Stomach smooth muscle (tissue), 2 donors: ENCODE measurements around the gene TM9SF1.

Source experiments
- H3K27ac ChIP-seq: one replicate; pipeline ENCODE4 v1.7.0; 2013; ENCODE audit warnings: mild to moderate bottlenecking, low read length, inconsistent platforms
- H3K27me3 ChIP-seq, 2 donors: one replicate each; pipeline ENCODE4 v1.7.0; 2013; ENCODE audit warnings: low read length in 2 of 2; ENCODE audit not compliant: insufficient read depth in 2 of 2, control insufficient read depth in 1 of 2
- H3K36me3 ChIP-seq, 2 donors: one replicate each; pipeline ENCODE4 v1.7.0; 2013; ENCODE audit warnings: low read length in 2 of 2; ENCODE audit not compliant: control insufficient read depth in 2 of 2, insufficient read depth in 2 of 2
- H3K4me1 ChIP-seq: one replicate; pipeline ENCODE4 v1.7.0; 2013; ENCODE audit warnings: low read length; ENCODE audit not compliant: control insufficient read depth, insufficient read depth
- H3K4me3 ChIP-seq, 2 donors: one replicate each; pipeline ENCODE4 v1.7.0; 2013; ENCODE audit warnings: low read length in 2 of 2
- H3K9ac ChIP-seq, 2 donors: one replicate each; pipeline ENCODE4 v1.7.0; 2013; ENCODE audit warnings: low read length in 2 of 2, mild to moderate bottlenecking in 1 of 2
- H3K9me3 ChIP-seq, 2 donors: one replicate each; pipeline ENCODE4 v1.7.0; 2013; ENCODE audit warnings: low read length in 2 of 2; ENCODE audit not compliant: control insufficient read depth in 2 of 2
- donor health status: healthy.
- donor health status: Pancreatic carcinoma.

TM9SF1 gene

GRCh38 chr14:24177041-24177825, 18.0 kb downstream of the TM9SF1 start:
- H3K4me1 ChIP-seq: peaks cover 12% of the 10 kb centered on the region

GRCh38 chr14:24176599-24176998, 18.6 kb downstream of the TM9SF1 start:
- Histone ChIP-seq H3K27ac (no peak overlapping the region), H3K9ac (no peak overlapping the region), H3K4me1 (peaks cover 18% of the 10 kb centered on the region), H3K27me3 (no peaks in the 10 kb centered on the region), H3K4me3 (no peak overlapping the region), H3K36me3 (peaks cover 6 to 18% of the 10 kb centered on the region in 2 donors), H3K9me3 (no peaks in the 10 kb centered on the region)

More at GRCh38 chr14:24177041-24177825, 18.0 kb downstream of the TM9SF1 start:
- peaks cover 10 to 22% of the 10 kb centered on the region in 2 donors for H3K36me3 ChIP-seq
- no peak overlapping the region for H3K4me3 ChIP-seq
- no peak overlapping the region for H3K9ac ChIP-seq
- H3K27me3 ChIP-seq: no peaks in the 10 kb centered on the region
- no peak overlapping the region for H3K27ac ChIP-seq
- no peaks in the 10 kb centered on the region for H3K9me3 ChIP-seq

- peak overlapping the region; percentile 13 to 48 for H3K9ac ChIP-seq
- no peaks in the 10 kb centered on the region for H3K27me3 ChIP-seq
- peak overlapping the region in 1 of 2 donors; percentile 74 for H3K4me3 ChIP-seq
- peak overlapping the region; percentile 24 for H3K27ac ChIP-seq
- H3K36me3 ChIP-seq: peaks cover 4 to 12% of the 10 kb centered on the region in 2 donors
- H3K9me3 ChIP-seq: no peaks in the 10 kb centered on the region
- peaks cover 14% of the 10 kb centered on the region for H3K4me1 ChIP-seq
Observed at GRCh38 chr14:24172871-24173281, 22.4 kb downstream of the TM9SF1 start.

GRCh38 chr14:24172261-24172860, 22.9 kb downstream of the TM9SF1 start:
- peak overlapping the region; percentile 58 to 74 for H3K4me3 ChIP-seq
- peak overlapping the region; percentile 24 for H3K27ac ChIP-seq
- H3K36me3 ChIP-seq: peaks cover 4 to 16% of the 10 kb centered on the region in 2 donors

GRCh38 chr14:24171422-24172260, 23.6 kb downstream of the TM9SF1 start, which contains the start of gene REC8:
REC8 (plus strand) TSS chr14:24172080; CDS start chr14:24172553, 473 bp downstream.
- H3K36me3 ChIP-seq: peaks cover 6 to 16% of the 10 kb centered on the region in 2 donors
- H3K27me3 ChIP-seq: no peaks in the 10 kb centered on the region
- H3K9ac ChIP-seq: peak within 1 kb of the TSS; percentile 21 to 48
- H3K4me3 ChIP-seq: peak within 1 kb of the TSS; percentile 58 to 74
- peak within 1 kb of the TSS; percentile 37 for H3K27ac ChIP-seq
- no peaks in the 10 kb centered on the region for H3K9me3 ChIP-seq
- peaks cover 14% of the 10 kb centered on the region for H3K4me1 ChIP-seq

More at GRCh38 chr14:24172261-24172860, 22.9 kb downstream of the TM9SF1 start:
- H3K9me3 ChIP-seq: no peaks in the 10 kb centered on the region
- H3K27me3 ChIP-seq: no peaks in the 10 kb centered on the region
- H3K9ac ChIP-seq: peak overlapping the region; percentile 21 to 48
- peaks cover 14% of the 10 kb centered on the region for H3K4me1 ChIP-seq

GRCh38 chr14:24167469-24168114, 27.6 kb downstream of the TM9SF1 start:
- H3K4me3 ChIP-seq: no peak overlapping the region
- H3K27ac ChIP-seq: no peak overlapping the region
- H3K9me3 ChIP-seq: no peaks in the 10 kb centered on the region
- H3K9ac ChIP-seq: no peak overlapping the region
- H3K4me1 ChIP-seq: peaks cover 17% of the 10 kb centered on the region
- no peaks in the 10 kb centered on the region for H3K27me3 ChIP-seq
- peaks cover 36 to 50% of the 10 kb centered on the region in 2 donors for H3K36me3 ChIP-seq

GRCh38 chr14:24165785-24166184, 29.5 kb downstream of the TM9SF1 start:
- Histone ChIP-seq H3K4me1 (peaks cover 22% of the 10 kb centered on the region), H3K9me3 (no peaks in the 10 kb centered on the region), H3K9ac (no peak overlapping the region), H3K36me3 (peaks cover 36 to 50% of the 10 kb centered on the region in 2 donors), H3K27ac (no peak overlapping the region), H3K4me3 (no peak overlapping the region), H3K27me3 (no peaks in the 10 kb centered on the region)

GRCh38 chr14:24164518-24164991, 30.7 kb downstream of the TM9SF1 start:
- H3K9ac ChIP-seq: no peak overlapping the region
- peaks cover 45 to 55% of the 10 kb centered on the region in 2 donors for H3K36me3 ChIP-seq
- peaks cover 26% of the 10 kb centered on the region for H3K4me1 ChIP-seq

GRCh38 chr14:24162093-24162492, 33.1 kb downstream of the TM9SF1 start:
- H3K9me3 ChIP-seq: no peaks in the 10 kb centered on the region
- H3K36me3 ChIP-seq: peaks cover 56 to 58% of the 10 kb centered on the region in 2 donors
- no peaks in the 10 kb centered on the region for H3K27me3 ChIP-seq
- H3K27ac ChIP-seq: peak overlapping the region; percentile 88
- H3K4me3 ChIP-seq: peak overlapping the region; percentile 91 to 98
- H3K4me1 ChIP-seq: peaks cover 26% of the 10 kb centered on the region
- peak overlapping the region; percentile 91 to 96 for H3K9ac ChIP-seq

More at GRCh38 chr14:24164518-24164991, 30.7 kb downstream of the TM9SF1 start:
- H3K27me3 ChIP-seq: no peaks in the 10 kb centered on the region
- H3K27ac ChIP-seq: no peak overlapping the region
- no peaks in the 10 kb centered on the region for H3K9me3 ChIP-seq
- no peak overlapping the region for H3K4me3 ChIP-seq
